ENCODE measurements around the gene RPS3. TPM values are rescaled to one million over a fixed set of nuclear protein-coding genes. Genes with fewer than 3 reads are reported as not detected.

Gene RPS3
- total RNA-seq, 1 experiment from 2014 or later: 4,109 TPM

DNA sequence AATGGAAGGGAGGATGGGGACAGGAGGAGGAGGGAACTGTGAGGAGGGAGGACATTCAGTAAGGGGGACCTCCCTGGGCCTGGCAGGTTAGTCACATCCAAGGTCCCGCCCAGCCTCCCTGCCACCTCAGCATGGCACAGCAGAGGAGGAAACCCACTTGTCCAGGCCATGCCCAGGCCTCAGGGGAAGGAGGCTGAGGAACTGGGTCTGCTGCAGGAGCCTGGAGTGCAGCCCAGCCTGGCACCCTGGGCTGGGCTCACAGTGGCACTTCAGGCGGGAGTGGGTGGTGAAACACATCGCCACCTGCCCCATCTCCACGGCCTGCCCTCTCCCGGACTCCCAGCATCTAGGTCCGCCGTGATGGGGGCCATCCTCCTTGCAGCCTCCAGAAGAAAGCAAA is 50.9 kb downstream of the RPS3 start:
- no TSS peak for BruUV-seq (replicated peaks)
- Histone ChIP-seq H2AFZ (ENCODE audit: low read depth, low read length, poor library complexity, severe bottlenecking) (no peak overlapping the region), H3K4me3 (replicated peaks in 1 of 2; ENCODE audit: low read depth in 1 of 2, low read length in 2 of 2) (no peak overlapping the region), H3K27ac (ENCODE audit: low read depth, low read length) (no peak overlapping the region), H3K9me2 (ENCODE audit: insufficient read depth) (no peaks in the 10 kb centered on the region), H3K4me2 (ENCODE audit: low read length) (no peak overlapping the region), H3K27me3 (ENCODE audit: insufficient read depth, low read length) (no peaks in the 10 kb centered on the region), H3K9ac (ENCODE audit: low read length) (no peak overlapping the region), H3K79me2 (ENCODE audit: insufficient read depth, low read length) (no peaks in the 10 kb centered on the region), H3K4me1 (ENCODE audit: control insufficient read depth in 1 of 2, insufficient read depth in 2 of 2, low read length in 2 of 2) (no peaks in the 10 kb centered on the region), H3K9me3 (ENCODE audit: control insufficient read depth in 1 of 2, insufficient read depth in 1 of 2, low read depth in 1 of 2, low read length in 2 of 2) (no peaks in the 10 kb centered on the region), H4K20me1 (ENCODE audit: insufficient read depth) (no peaks in the 10 kb centered on the region), H3K36me3 (ENCODE audit: control insufficient read depth in 1 of 2, insufficient read depth in 2 of 2, low read length in 2 of 2) (no peaks in the 10 kb centered on the region; a peak in 1 of 4 replicates)
- intact Hi-C loops (cut with micrococcal nuclease): no loop called here
- RAD21 ChIA-PET (ENCODE audit: low non-redundant PET in 1 of 2, low total read pairs in 2 of 2, uncharacterized antibody in 2 of 2, unreplicated experiment in 2 of 2): no interaction called here
- DNase-seq (ENCODE audit: low read depth, low spot score) (no peak), ATAC-seq (no peak)
- CTCF ChIA-PET: no interaction called here
- POLR2A ChIA-PET: no interaction called here
- no peak for TF ChIP-seq POLR2AphosphoS5 (IDR thresholded peaks at IDR 0.05; ENCODE audit: low read depth, low read length)
- TF ChIP-seq, protein P1, sequence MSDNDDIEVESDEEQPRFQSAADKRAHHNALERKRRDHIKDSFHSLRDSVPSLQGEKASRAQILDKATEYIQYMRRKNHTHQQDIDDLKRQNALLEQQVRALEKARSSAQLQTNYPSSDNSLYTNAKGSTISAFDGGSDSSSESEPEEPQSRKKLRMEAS (IDR thresholded peaks at IDR 0.05): no peak

DNA sequence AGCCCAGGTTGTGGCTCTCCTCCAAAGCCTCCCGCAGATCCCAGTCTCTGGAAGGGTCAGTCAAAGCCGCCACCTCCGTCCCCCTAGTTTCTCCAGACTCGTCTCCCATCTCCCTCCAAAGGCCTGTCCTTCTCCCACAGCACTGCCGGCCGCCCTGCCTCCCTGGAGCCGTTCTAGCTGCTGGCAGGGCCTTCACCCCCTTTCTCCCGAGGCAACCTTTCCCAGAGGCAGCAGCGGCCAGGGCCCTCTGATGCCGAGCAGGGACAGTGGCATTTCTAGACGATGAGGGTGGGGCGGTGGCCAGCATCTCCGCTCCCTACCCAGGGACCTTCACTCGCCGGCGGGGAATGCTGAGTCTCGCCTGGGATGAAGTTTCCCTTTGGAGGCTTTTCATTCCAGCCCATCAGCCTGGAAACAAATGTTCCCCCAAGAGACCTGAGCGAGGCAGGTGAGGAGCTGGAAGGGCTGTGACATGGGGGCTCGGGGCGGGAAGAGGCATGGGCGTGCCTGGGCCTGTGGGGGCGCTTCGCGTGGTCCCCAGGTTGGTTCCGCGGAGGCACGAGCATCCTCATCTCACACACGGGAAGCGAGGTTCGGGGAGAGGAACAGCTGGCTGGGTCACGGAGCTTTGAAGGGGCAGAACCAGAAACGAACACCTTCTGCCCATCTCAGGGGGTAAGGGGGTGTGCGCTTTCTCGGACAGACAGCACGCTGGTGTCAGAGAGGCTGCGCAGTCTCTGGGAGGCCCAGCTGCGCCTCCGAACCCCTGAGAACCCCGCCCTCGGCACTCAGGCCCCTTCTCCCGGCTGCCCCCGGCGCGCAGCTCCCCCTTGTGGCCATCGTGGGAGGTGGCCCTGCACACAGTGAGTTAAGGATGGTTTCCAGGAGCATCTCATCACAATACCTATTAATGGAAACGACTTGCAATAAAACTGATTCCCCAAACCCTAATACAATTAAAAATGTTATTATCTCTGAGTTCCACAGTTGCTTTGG is 51.8 kb downstream of the RPS3 start:
- no TSS peak for BruUV-seq (replicated peaks)
- Histone ChIP-seq H3K27me3 (ENCODE audit: insufficient read depth, low read length) (no peaks in the 10 kb centered on the region), H4K20me1 (ENCODE audit: insufficient read depth) (no peaks in the 10 kb centered on the region), H3K9ac (ENCODE audit: low read length) (no peak overlapping the region), H2AFZ (ENCODE audit: low read depth, low read length, poor library complexity, severe bottlenecking) (no peak overlapping the region), H3K36me3 (ENCODE audit: control insufficient read depth in 1 of 2, insufficient read depth in 2 of 2, low read length in 2 of 2) (no peaks in the 10 kb centered on the region; a peak in 1 of 4 replicates), H3K9me3 (ENCODE audit: control insufficient read depth in 1 of 2, insufficient read depth in 1 of 2, low read depth in 1 of 2, low read length in 2 of 2) (no peaks in the 10 kb centered on the region), H3K27ac (ENCODE audit: low read depth, low read length) (no peak overlapping the region), H3K4me2 (ENCODE audit: low read length) (no peak overlapping the region), H3K4me3 (replicated peaks in 1 of 2; ENCODE audit: low read depth in 1 of 2, low read length in 2 of 2) (no peak overlapping the region), H3K79me2 (ENCODE audit: insufficient read depth, low read length) (no peaks in the 10 kb centered on the region), H3K4me1 (ENCODE audit: control insufficient read depth in 1 of 2, insufficient read depth in 2 of 2, low read length in 2 of 2) (no peaks in the 10 kb centered on the region), H3K9me2 (ENCODE audit: insufficient read depth) (no peaks in the 10 kb centered on the region)
- CTCF ChIA-PET: interaction anchor here (0.7 to 1.2 kb wide), 4 partner anchors 18 to 103 kb away, joined by 3 to 4 read pairs (median 4); no protein-coding TSS in a partner anchor
- POLR2A ChIA-PET: no interaction called here
- RAD21 ChIA-PET (ENCODE audit: low non-redundant PET in 1 of 2, low total read pairs in 2 of 2, uncharacterized antibody in 2 of 2, unreplicated experiment in 2 of 2): no interaction called here
- DNase-seq (ENCODE audit: low read depth, low spot score) (no peak), ATAC-seq (peak; percentile 77)
- intact Hi-C loops (cut with micrococcal nuclease): no loop called here
- TF ChIP-seq YY1 (IDR thresholded peaks at IDR 0.05; ENCODE audit: extremely low read depth, insufficient replicate concordance, low read depth, low read length) (no peak), ELF1 (IDR thresholded peaks at IDR 0.05; ENCODE audit: borderline replicate concordance, low read depth) (no peak), CEBPB (IDR thresholded peaks at IDR 0.05; ENCODE audit: low read depth) (no peak), CTCF (IDR thresholded peaks at IDR 0.05 in 2 of 3, conservative IDR thresholded peaks at IDR 0.05 in 1 of 3; ENCODE audit: borderline replicate concordance in 1 of 3, insufficient read depth in 1 of 3, low read depth in 2 of 3, low read length in 2 of 3) (peak; percentile 38 to 83 (median 81); a peak in 5 of 6 replicates), CBX3 (IDR thresholded peaks at IDR 0.05; ENCODE audit: low read depth) (no peak; the same call in 1 of the 2 replicates), RAD21 (IDR thresholded peaks at IDR 0.05; ENCODE audit: low read depth) (peak; percentile 43)
